ENCODE results near the gene SYT9.

Gene SYT9

GRCh38 chr11:7416080-7416479 is 164.4 kb downstream of the SYT9 start:
- TF ChIP-seq CTCF (conservative IDR thresholded peaks at IDR 0.05; ENCODE audit: control insufficient read depth, insufficient read depth, low read depth, low read length) = no peak
- no peak for DNase-seq (ENCODE audit: low read depth)
- H3K4me3 ChIP-seq (ENCODE audit: control insufficient read depth, low read depth, low read length) = no peak overlapping the region

GRCh38 chr11:7417328-7417727 is 165.6 kb downstream of the SYT9 start:
- no peak for DNase-seq (ENCODE audit: low read depth)
- no peak for TF ChIP-seq CTCF (conservative IDR thresholded peaks at IDR 0.05; ENCODE audit: control insufficient read depth, insufficient read depth, low read depth, low read length)
- H3K4me3 ChIP-seq (ENCODE audit: control insufficient read depth, low read depth, low read length) = no peak overlapping the region

- no peak for TF ChIP-seq CTCF (conservative IDR thresholded peaks at IDR 0.05; ENCODE audit: control insufficient read depth, insufficient read depth, low read depth, low read length)
- DNase-seq (ENCODE audit: low read depth) = no peak
- H3K4me3 ChIP-seq (ENCODE audit: control insufficient read depth, low read depth, low read length) = no peak overlapping the region
Measured at GRCh38 chr11:7418061-7418460, 166.4 kb downstream of the SYT9 start.

GRCh38 chr11:7418906-7419305 is 167.2 kb downstream of the SYT9 start:
- H3K4me3 ChIP-seq (ENCODE audit: control insufficient read depth, low read depth, low read length) = no peak overlapping the region
- TF ChIP-seq CTCF (conservative IDR thresholded peaks at IDR 0.05; ENCODE audit: control insufficient read depth, insufficient read depth, low read depth, low read length) = no peak

GRCh38 chr11:7421136-7421535 is 169.4 kb downstream of the SYT9 start:
- TF ChIP-seq CTCF (conservative IDR thresholded peaks at IDR 0.05; ENCODE audit: control insufficient read depth, insufficient read depth, low read depth, low read length) = no peak
- DNase-seq (ENCODE audit: low read depth) = no peak
- no peak overlapping the region for H3K4me3 ChIP-seq (ENCODE audit: control insufficient read depth, low read depth, low read length)

More at GRCh38 chr11:7418906-7419305, 167.2 kb downstream of the SYT9 start:
- DNase-seq (ENCODE audit: low read depth) = no peak

- no peak for TF ChIP-seq CTCF (conservative IDR thresholded peaks at IDR 0.05; ENCODE audit: control insufficient read depth, insufficient read depth, low read depth, low read length)
- no peak overlapping the region for H3K4me3 ChIP-seq (ENCODE audit: control insufficient read depth, low read depth, low read length)
Measured at GRCh38 chr11:7422544-7423331, 171.0 kb downstream of the SYT9 start.

More at GRCh38 chr11:7422544-7423331, 171.0 kb downstream of the SYT9 start:
- no peak for DNase-seq (ENCODE audit: low read depth)

Measured in fibroblast of mammary gland (primary cell).